SK-N-MC (cell line): ENCODE results near the gene SNW1.
A peak's percentile ranks its signal among the peaks of the same experiment; 100 is the strongest.
"Not testable (repeated sequence)": the region's sequence is repeated elsewhere in the genome, so short reads cannot be mapped to it uniquely, and the experiment has no call there.

Experiments used
- DNase-seq: peaks from one replicate; pipeline ENCODE4 v3.0.0-alpha.2; 2011; ENCODE audit warnings: low read depth, low spot score
- H3K27ac ChIP-seq: fragments of 200-600 bp; sonication (generic); 2 replicates; pipeline ENCODE4 v1.5.1; 2016; ENCODE audit warnings: mixed run types
- H3K36me3 ChIP-seq: fragments of 200-600 bp; sonication (generic); 2 replicates; pipeline ENCODE4 v1.6.1; 2017; ENCODE audit warnings: antibody characterized with exemption, low read length, mixed read lengths; ENCODE audit not compliant: insufficient read depth
- H3K4me3 ChIP-seq: fragments of 200-600 bp; sonication (generic); 2 replicates; pipeline ENCODE4 v1.5.1; 2016
- H3K9ac ChIP-seq: fragments of 200-600 bp; sonication (generic); 2 replicates; pipeline ENCODE4 v1.8.0; 2017; ENCODE audit warnings: mixed run types, mixed read lengths; ENCODE audit not compliant: insufficient read length
- H3K9me3 ChIP-seq: fragments of 200-600 bp; sonication (generic); 2 replicates; pipeline ENCODE4 v1.6.1; 2017; ENCODE audit warnings: low read depth, mild to moderate bottlenecking, antibody characterized with exemption, low read length, moderate library complexity, mixed read lengths
- EZH2 ChIP-seq: fragments of 200-600 bp; sonication (generic); IDR thresholded peaks from one replicate; pipeline ENCODE4 v1.6.1; 2017; ENCODE audit warnings: antibody characterized with exemption
- FOXP2 ChIP-seq: optimal IDR thresholded peaks from 2 replicates; pipeline ENCODE3; 2011; ENCODE audit warnings: mild to moderate bottlenecking, moderate library complexity; ENCODE audit not compliant: insufficient read depth; ENCODE audit errors: extremely low read length, control extremely low read depth
- POLR2AphosphoS5 ChIP-seq: IDR thresholded peaks from 2 replicates; pipeline ENCODE4 v1.6.1; 2012; ENCODE audit warnings: mild to moderate bottlenecking, low read depth, low read length, borderline replicate concordance

The SNW1 gene

GRCh38 chr14:77752799-77753516 is 8.0 kb downstream of the SNW1 start:
- Histone ChIP-seq H3K36me3 (peaks cover 68% of the 10 kb centered on the region), H3K9ac (no peak overlapping the region), H3K9me3 (no peaks in the 10 kb centered on the region), H3K4me3 (no peak overlapping the region), H3K27ac (no peak overlapping the region)
- DNase-seq: no peak
- TF ChIP-seq EZH2: no peak
- TF ChIP-seq FOXP2: no peak
- TF ChIP-seq POLR2AphosphoS5: no peak

GRCh38 chr14:77752266-77752665 is 8.7 kb downstream of the SNW1 start:
- TF ChIP-seq FOXP2: no peak
- no peak for TF ChIP-seq POLR2AphosphoS5
- TF ChIP-seq EZH2: no peak
- Histone ChIP-seq H3K36me3 (peaks cover 65% of the 10 kb centered on the region), H3K9ac (no peak overlapping the region)

GRCh38 chr14:77747425-77747824 is 13.5 kb downstream of the SNW1 start:
- not testable (repeated sequence) for H3K9ac ChIP-seq, H3K27ac ChIP-seq, DNase-seq, H3K4me3 ChIP-seq, H3K9me3 ChIP-seq
- peaks cover 53% of the 10 kb centered on the region for H3K36me3 ChIP-seq

More at GRCh38 chr14:77752266-77752665, 8.7 kb downstream of the SNW1 start:
- H3K27ac ChIP-seq: 0 out of 2 replicates have a peak overlapping the region, but pooled peaks have one; percentile 1
- H3K9me3 ChIP-seq: no peaks in the 10 kb centered on the region
- no peak overlapping the region for H3K4me3 ChIP-seq
- DNase-seq: no peak

GRCh38 chr14:77746064-77746702 is 14.8 kb downstream of the SNW1 start:
- H3K9ac ChIP-seq: no peak overlapping the region
- no peak overlapping the region for H3K4me3 ChIP-seq
- H3K9me3 ChIP-seq: no peaks in the 10 kb centered on the region
- TF ChIP-seq FOXP2 (no peak), POLR2AphosphoS5 (no peak), EZH2 (no peak)
- H3K36me3 ChIP-seq: peaks cover 41% of the 10 kb centered on the region
- DNase-seq: no peak
- H3K27ac ChIP-seq: no peak overlapping the region

GRCh38 chr14:77741438-77741837 is 19.5 kb downstream of the SNW1 start:
- no peak for DNase-seq
- H3K36me3 ChIP-seq: peaks cover 45% of the 10 kb centered on the region

GRCh38 chr14:77738559-77739250 is 22.3 kb downstream of the SNW1 start:
- Histone ChIP-seq H3K27ac (no peak overlapping the region), H3K9ac (no peak overlapping the region), H3K36me3 (peaks cover 59% of the 10 kb centered on the region), H3K4me3 (no peak overlapping the region), H3K9me3 (no peaks in the 10 kb centered on the region)
- TF ChIP-seq POLR2AphosphoS5 (no peak), EZH2 (no peak), FOXP2 (no peak)
- no peak for DNase-seq

More at GRCh38 chr14:77741438-77741837, 19.5 kb downstream of the SNW1 start:
- TF ChIP-seq EZH2 (no peak), FOXP2 (no peak), POLR2AphosphoS5 (no peak)
- no peak overlapping the region for H3K4me3 ChIP-seq
- no peaks in the 10 kb centered on the region for H3K9me3 ChIP-seq
- no peak overlapping the region for H3K27ac ChIP-seq
- no peak overlapping the region for H3K9ac ChIP-seq

GRCh38 chr14:77730976-77731497 is 29.9 kb downstream of the SNW1 start:
- Histone ChIP-seq H3K4me3 (no peak overlapping the region), H3K36me3 (peaks cover 100% of the 10 kb centered on the region), H3K9ac (no peak overlapping the region), H3K9me3 (no peaks in the 10 kb centered on the region), H3K27ac (no peak overlapping the region)
- no peak for DNase-seq
- TF ChIP-seq EZH2 (no peak), POLR2AphosphoS5 (no peak), FOXP2 (no peak)

- Histone ChIP-seq H3K9ac (no peak overlapping the region), H3K36me3 (peaks cover 97% of the 10 kb centered on the region), H3K27ac (no peak overlapping the region; the same call in 1 of the 2 replicates), H3K9me3 (no peaks in the 10 kb centered on the region), H3K4me3 (no peak overlapping the region)
- no peak for TF ChIP-seq POLR2AphosphoS5
- no peak for TF ChIP-seq FOXP2
- TF ChIP-seq EZH2: no peak
- DNase-seq: no peak
Measured at GRCh38 chr14:77722301-77722700, 38.7 kb downstream of the SNW1 start.

- Histone ChIP-seq H3K27ac (peak overlapping the region; percentile 33; the same call in 1 of the 2 replicates), H3K4me3 (no peak overlapping the region), H3K9ac (no peak overlapping the region), H3K9me3 (no peaks in the 10 kb centered on the region), H3K36me3 (peaks cover 97% of the 10 kb centered on the region)
- no peak for TF ChIP-seq EZH2
- no peak for DNase-seq
Measured at GRCh38 chr14:77721437-77721836, 39.5 kb downstream of the SNW1 start.
